ENCODE results near the gene SLCO3A1.

The SLCO3A1 gene
- total RNA-seq, result 8.8 to 44.6 (median 41.2) reads per million in 3 experiments

- DNase-seq, result peak; percentile 78
Observed at GRCh38 chr15:91853511-91853947, at the start of gene SLCO3A1. SLCO3A1 (plus strand) TSS chr15:91853708.

GRCh38 chr15:91807122-91807521 lies 46.4 kb upstream of the SLCO3A1 start:
- DNase-seq, result no peak

DNA sequence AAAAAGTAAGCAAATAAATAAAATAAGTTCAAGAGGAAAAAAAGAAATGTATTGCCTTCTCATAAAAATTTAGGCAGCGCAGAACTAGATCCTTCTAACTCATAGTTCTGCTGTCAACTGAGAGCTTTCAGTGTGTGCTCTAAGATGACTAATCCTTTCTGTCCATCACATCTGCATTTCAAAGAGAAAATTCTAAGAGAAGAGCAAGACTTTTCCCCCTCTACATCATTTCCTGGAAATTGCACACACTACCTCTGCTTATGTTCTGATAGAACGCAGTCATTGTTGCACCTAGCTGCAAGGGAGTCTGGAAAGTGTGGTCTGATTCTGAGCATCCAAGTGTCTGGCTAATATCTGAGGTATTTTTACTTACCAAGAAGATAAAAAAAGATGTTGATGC lies 39.6 kb upstream of the SLCO3A1 start:
- DNase-seq, result no peak

DNA sequence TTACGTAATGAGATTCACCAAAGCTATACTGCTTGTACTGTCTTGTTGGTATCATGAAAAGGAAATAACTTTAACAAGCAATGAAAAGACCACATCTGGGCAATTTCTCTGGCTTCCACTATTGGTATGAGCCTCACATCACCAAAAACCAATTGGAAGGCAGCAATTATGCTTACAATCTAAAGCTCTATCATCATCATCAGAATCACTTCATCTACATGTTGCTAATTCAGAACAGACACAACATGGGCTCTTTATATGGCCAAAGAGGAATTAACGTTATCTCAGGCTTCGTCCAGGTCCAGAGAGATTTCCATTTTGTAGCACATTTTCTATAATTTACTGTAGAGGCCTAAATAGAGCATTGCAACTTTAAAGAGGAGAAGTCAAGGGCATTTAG lies 36.6 kb upstream of the SLCO3A1 start:
- no peak for DNase-seq

DNA sequence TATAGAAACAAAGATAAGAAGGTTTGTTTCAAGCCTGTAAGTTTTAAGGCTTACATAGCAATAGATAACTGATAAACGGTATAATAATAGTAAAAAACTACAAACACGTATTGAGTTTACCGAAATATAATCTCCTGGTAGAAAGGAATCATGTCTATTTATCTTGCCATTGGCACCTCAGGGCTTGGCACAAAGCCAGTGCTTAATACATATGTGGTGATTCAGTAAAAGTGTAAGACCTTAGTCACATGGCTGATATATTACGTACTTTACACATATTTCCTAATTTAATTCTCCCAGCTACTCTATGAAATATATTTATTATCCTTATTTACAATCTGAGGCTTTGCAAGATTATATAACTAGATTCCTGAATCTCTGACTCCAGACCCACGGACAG lies 32.0 kb upstream of the SLCO3A1 start:
- no peak for DNase-seq

DNA sequence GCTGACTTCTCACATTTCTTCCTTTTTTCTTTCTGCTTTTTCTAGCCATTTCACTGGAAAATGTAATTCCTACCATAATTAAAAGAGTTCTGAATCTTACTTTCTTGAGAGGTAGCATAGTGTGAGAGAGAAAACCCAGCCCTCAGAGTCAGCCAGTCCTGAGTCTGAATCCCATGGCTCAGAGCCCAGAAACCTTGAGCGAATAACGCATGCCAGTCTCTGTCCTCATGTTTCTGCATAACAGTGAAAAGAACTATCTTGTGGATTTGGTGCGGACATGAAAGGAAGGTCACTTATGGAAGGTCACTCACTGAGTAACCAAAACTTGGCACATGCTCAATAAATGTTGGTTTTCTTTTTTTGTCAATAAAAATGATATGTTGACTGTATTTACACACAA lies 29.3 kb upstream of the SLCO3A1 start:
- DNase-seq, result no peak

DNA sequence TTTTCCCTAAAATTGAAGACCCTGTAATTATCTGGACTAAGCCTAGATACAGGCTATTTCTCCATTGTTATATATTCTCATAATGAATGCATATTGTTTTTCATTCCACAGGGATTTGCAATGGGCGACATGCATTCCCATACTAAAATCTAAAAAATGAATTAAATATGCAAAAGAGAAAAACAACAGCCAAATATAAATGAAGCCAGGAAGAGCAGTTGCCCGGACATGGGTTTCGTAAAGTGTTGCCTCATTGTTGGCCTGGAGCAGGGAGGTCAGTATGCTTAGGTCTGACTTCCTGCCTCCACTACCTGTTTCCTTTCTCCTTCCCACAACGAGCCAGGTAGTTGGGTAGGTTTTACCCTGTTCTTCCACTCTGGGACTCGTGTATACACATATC lies 27.1 kb upstream of the SLCO3A1 start:
- DNase-seq, result no peak

DNA sequence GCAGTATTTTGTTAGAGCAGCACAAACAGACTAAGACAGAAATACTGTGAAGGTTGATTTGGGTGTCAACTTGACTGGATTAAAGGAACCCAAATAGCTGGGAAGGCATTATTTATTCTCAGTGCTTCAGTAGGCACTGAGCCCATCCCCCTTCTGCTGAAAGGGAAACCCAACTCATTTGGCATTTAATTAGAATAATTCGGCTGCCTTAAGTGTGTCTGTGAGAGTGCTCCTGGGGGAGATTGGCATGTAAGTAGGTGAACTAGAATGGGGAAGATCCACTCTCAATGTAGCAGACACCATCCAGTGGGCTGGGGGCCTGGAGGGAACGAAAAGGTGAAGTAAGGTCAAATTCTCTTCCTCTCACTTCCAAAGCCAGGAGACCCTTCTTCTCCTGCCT lies 20.5 kb upstream of the SLCO3A1 start:
- no peak for DNase-seq

GRCh38 chr15:91839867-91840266 lies 13.6 kb upstream of the SLCO3A1 start:
- no peak for DNase-seq

DNA sequence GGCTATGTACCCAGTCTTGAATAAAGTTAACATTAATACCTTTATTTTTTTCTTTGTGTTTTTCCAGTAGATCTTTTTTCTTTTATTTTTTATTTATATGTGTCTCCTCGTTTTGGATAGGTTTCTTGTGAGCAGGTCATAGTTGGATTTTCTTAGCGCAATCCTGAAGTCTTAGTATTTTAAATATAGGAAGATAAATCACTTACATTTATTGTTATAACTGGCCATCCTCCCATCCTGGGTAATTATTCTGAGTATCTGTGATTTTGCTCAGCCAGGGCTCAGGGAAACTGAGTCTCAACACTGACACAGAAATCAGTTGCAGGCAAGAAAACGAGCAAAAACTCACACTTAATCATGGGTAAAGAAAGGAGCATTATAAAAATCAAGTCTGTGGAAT lies 11.6 kb upstream of the SLCO3A1 start:
- no peak for DNase-seq

DNA sequence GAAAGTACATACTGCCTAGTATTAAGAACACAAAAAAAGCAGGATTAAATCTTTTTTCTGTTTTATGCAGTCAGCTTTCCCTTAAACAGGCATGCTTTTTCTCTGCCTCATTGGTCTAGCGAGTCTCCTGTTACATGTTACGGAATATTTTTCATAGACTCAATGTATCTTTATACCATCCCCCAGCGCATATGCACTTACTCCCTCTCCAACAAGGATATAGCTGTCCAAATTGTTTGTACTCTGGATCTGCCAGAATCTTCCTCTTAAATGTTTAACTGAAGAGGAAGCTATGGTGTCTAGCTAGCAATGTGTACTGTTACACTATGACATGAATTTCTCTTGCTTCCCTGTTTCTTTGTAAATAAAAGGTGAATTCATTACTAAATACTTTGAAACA lies 9.2 kb upstream of the SLCO3A1 start:
- no peak for DNase-seq

DNA sequence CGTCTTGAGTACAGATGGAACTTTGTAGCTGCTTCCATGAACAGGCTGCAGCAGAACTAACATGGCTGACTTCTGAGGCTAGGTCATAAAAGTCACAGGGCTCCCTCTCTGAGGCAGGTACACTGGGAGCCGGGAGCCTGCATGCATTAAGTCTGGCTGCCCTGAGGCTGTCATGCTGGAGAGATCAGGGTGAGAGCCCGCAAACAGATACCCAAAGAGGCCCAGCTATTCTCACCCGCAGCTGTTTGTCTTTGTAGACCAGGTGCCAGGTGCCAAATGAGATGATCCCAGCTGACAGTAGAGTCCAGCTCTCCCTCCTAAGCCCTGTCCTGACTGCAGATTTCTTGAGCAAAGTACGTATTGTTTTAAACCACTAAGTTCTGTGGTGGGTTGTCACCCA lies 8.6 kb upstream of the SLCO3A1 start:
- DNase-seq, result no peak

GRCh38 chr15:91845720-91846119 lies 7.8 kb upstream of the SLCO3A1 start:
- no peak for DNase-seq

DNA sequence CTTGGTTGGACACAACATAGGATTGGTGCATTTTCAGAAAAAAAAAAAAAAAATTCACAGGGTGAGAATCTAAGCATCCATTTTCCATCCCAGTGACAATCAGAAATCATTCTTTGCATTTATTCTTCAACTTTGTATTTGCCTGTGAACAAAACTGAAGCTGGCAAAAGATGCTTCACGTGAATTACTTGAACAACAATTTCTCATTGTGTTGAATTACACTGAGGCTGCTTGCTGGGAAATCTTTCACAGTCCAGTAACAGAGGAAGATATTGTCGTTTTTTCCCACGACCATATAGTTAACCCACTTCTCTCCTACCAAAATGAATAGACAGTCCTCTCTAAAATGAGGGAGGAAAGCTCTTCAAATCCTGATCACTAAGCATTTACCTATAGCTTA lies 4.3 kb upstream of the SLCO3A1 start:
- no peak for DNase-seq

GRCh38 chr15:91849749-91850161 lies 3.8 kb upstream of the SLCO3A1 start:
- peak; percentile 46 for DNase-seq

DNA sequence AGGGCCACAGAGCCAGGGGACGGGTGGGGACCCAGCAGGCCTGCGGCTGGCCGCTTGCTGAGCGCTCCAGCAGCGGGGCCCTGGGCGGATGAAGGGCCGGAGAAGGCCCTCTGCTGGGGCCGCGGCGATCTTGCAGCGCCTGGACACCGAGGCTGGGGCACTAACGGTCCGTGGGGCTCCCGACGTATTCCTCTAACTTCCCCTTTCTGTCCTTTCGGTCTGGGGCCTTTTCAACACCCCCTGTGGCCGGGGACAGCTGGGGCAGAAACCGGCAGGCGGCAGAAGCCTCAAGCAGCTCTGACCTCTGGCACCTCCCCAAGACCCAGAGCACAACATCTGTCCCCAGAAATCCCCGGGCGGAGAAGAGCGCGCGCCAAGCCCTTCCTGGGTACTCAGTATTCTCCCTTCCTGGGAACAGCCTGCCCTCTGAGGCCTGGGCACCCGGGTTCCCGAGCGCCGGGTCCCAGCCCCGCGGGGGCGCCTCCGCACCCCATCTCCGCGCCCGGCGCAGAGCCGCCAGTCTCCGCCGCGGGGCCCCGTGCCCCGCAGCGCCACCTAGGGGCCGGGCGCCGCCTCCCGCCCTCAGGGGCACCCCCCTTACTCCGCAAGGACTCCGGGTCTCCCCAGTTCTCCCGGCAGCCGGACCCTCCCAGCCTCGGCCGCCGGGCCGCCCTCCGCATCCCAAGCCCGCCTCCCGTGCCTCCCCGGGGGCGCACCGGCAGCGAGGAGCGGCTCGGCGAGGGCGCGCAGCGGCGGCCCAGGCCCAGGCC lies 582 bp upstream of the SLCO3A1 start:
- peak; percentile 77 for DNase-seq

DNA sequence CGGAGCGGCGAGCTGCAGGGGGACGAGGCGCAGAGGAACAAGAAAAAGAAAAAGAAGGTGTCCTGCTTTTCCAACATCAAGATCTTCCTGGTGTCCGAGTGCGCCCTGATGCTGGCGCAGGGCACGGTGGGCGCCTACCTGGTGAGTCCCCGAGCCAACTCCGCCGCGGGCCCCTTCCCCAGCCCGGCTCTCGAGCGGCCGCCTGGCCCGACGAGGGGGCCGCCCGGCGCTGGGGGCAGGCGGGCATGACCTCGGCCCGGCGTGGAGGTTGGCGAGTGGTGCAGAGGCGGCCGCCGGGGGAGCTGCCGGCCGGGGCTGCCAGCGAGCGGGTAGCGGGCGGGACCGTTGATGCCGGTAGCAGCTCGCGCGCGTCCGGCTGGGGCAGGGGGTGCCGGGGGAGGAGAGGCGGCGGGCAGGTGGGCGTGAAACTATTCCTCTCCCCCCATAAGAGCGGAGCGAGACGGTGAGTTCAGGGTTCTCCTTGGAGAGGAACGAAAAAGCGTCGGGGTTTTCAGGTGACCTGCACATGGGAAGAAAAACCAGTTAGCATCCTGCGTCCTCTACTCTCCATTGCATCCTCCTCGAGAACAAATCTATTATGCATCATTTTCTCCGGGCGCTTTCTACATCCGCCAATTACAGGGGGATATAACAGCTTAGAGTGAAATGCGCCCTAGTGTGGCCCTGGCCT lies 585 bp downstream of the SLCO3A1 start:
- DNase-seq, result peak; percentile 40

DNA sequence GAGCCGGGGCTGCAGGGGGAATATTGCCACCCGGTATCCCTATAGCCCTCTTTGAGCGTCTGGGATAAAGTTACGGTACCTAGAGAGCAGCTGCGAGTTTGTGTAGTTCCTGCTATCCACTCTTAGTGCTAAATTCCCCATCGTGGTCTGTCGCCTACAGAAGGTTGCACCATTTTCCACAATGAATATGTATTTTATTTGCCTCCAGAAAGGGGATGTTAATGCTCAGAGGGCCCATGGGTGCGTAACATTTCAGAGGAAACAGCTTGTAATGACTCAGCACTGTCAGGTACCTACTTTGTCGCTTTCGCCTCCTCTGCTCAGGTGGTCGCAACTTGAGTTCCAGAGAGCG lies 1.1 kb downstream of the SLCO3A1 start:
- DNase-seq, result peak; percentile 38

DNA sequence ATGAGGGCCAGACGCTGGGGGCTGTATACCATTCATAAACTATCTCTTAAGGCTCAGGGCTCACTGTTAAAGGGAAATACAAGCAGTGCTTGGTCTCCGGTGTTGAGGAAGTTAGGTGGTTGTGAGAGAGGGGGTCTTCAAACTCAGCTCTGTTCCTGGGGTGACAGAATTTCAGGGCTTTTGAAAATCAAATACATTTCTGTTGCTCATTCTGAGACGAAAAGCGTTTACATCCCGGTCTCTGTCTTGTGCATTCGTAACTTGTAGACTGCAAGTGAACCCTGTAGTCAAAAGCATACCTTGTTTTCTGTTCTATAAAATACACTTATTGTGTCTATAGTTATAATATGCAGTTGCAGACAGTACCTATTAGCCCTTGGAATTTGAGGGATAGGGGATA lies 1.7 kb downstream of the SLCO3A1 start:
- DNase-seq, result no peak

DNA sequence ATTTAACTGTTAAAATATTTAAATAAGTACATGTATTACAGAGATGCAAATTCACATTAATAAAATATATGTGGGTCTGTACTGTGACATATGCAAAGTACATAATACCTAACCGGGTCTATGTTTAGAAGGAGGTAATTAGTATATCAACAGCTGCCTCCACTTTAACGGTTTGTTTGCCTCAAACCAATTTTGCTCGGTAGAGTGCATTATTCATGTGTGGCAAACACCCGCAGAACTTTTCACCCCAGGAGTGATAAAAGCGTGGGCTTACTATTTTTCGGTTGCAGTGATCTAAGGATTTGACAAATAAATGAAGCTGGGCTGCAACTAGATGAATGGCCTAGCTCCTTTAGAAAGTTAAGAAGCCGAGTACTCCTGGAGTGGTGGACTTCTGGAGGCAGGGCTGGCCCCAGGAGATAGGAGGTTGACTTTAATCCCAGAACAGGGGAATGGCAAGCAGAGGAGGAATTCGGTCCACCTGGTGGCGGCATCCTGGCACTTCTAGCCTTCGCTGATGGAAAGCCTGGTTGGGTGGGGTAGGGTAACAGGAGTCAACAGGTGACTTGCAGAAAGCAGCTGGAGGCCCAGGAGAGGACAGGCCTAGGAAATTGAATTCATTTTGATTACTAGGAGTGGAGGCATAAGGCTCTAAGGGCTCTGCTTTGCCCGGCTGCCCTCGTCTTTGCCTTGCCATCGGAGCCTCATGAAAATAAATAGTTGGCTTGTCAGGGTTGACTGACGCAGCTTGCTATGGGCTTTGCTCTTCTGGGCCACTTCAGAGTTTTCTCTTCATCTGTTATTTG lies 2.4 kb downstream of the SLCO3A1 start:
- no peak for DNase-seq

- DNase-seq, result no peak
Observed at GRCh38 chr15:91857224-91857585, 3.7 kb downstream of the SLCO3A1 start.

DNA sequence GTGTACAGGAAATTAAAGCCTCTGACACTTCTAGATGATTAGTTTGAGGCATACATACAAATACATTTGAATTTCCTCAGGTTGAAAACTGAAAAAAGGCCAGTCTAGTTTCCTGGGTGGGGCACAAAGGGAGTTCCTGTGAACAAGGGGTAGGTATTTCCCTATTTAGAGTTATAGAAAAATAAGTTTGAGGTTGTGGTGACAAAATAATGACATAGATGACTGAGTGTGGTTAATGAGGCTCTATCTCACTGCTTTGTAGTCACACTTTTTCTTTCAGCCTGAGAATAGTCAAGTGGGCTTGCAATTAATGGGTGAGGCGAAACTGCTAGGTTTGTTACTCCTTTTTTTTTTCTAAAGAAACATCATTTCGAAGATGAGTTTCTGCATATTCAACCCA lies 4.3 kb downstream of the SLCO3A1 start:
- peak; percentile 91 for DNase-seq

GRCh38 chr15:91860498-91860897 lies 7.0 kb downstream of the SLCO3A1 start:
- DNase-seq, result no peak

GRCh38 chr15:91861223-91861622 lies 7.7 kb downstream of the SLCO3A1 start:
- no peak for DNase-seq

Data from central memory CD4-positive, alpha-beta T cell (primary cell).